Raji (cell line): ENCODE data around the gene RTF1.

Experiments
- POLR2A ChIP-seq: IDR thresholded peaks from 2 replicates; pipeline ENCODE4 v1.6.1; 2011; ENCODE audit warnings: low read depth, low read length, control low read depth; ENCODE audit not compliant: insufficient read depth

Gene RTF1

GRCh38 chr15:41416742-41417417 lies at the start of gene RTF1:
RTF1 (plus strand) TSS chr15:41417095; CDS start chr15:41417116, 21 bp downstream.
- TF ChIP-seq POLR2A: peak; percentile 94

GRCh38 chr15:41367418-41367817 lies 49.5 kb upstream of the RTF1 start:
- no peak for TF ChIP-seq POLR2A

GRCh38 chr15:41377978-41378377 lies 38.9 kb upstream of the RTF1 start:
- no peak for TF ChIP-seq POLR2A

GRCh38 chr15:41387646-41388045 lies 29.2 kb upstream of the RTF1 start:
- TF ChIP-seq POLR2A: no peak

GRCh38 chr15:41392659-41393058 lies 24.2 kb upstream of the RTF1 start:
- no peak for TF ChIP-seq POLR2A

- no peak for TF ChIP-seq POLR2A
Measured at GRCh38 chr15:41394924-41395323, 22.0 kb upstream of the RTF1 start.

- no peak for TF ChIP-seq POLR2A
Measured at GRCh38 chr15:41396111-41396510, 20.8 kb upstream of the RTF1 start.

GRCh38 chr15:41401904-41402267 lies 15.0 kb upstream of the RTF1 start:
- TF ChIP-seq POLR2A: no peak

GRCh38 chr15:41407341-41407740 lies 9.6 kb upstream of the RTF1 start:
- no peak for TF ChIP-seq POLR2A

- no peak for TF ChIP-seq POLR2A
Measured at GRCh38 chr15:41408234-41408641, 8.7 kb upstream of the RTF1 start.

GRCh38 chr15:41411031-41411430 lies 5.9 kb upstream of the RTF1 start:
- TF ChIP-seq POLR2A: no peak

GRCh38 chr15:41411441-41411840 lies 5.5 kb upstream of the RTF1 start:
- no peak for TF ChIP-seq POLR2A

- TF ChIP-seq POLR2A: no peak
Measured at GRCh38 chr15:41416128-41416741, 660 bp upstream of the RTF1 start.

- TF ChIP-seq POLR2A: no peak
Measured at GRCh38 chr15:41417418-41418195, 712 bp downstream of the RTF1 start.

- TF ChIP-seq POLR2A: no peak
Measured at GRCh38 chr15:41423979-41424659, 7.2 kb downstream of the RTF1 start.

- TF ChIP-seq POLR2A: no peak
Measured at GRCh38 chr15:41424809-41425208, 7.9 kb downstream of the RTF1 start.
